ENCODE measurements around the gene ZDHHC21. TPM values are rescaled to one million over a fixed set of nuclear protein-coding genes. Genes with fewer than 3 reads are reported as not detected.

ZDHHC21 gene
- total and polyA plus RNA-seq, 2 experiments from 2014 or later, result 4.0 to 13.5 TPM

DNA sequence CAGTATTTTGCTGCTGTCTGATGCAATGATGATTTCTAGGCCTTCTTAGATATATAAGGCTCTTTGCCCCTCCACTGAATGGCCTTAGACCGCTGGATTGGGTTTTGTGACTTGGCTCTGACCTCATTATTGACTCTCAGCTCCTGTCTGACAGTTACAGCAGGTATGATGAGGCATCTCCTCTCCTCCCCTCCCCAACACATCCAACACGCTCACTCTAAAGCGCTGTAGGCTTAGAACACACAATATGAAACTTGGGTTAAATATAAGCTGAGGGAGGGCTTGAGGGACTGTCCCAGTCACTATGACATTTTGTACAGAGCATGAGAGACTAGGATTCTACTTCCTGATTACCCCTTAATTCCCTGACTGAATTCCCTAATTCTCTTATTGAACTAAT is 48.1 kb upstream of the ZDHHC21 start (continued):
- no peak for TF ChIP-seq CTCF (conservative IDR thresholded peaks at IDR 0.05; ENCODE audit: low read depth in 2 of 2)
- TF ChIP-seq, protein P1, sequence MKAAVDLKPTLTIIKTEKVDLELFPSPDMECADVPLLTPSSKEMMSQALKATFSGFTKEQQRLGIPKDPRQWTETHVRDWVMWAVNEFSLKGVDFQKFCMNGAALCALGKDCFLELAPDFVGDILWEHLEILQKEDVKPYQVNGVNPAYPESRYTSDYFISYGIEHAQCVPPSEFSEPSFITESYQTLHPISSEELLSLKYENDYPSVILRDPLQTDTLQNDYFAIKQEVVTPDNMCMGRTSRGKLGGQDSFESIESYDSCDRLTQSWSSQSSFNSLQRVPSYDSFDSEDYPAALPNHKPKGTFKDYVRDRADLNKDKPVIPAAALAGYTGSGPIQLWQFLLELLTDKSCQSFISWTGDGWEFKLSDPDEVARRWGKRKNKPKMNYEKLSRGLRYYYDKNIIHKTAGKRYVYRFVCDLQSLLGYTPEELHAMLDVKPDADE (IDR thresholded peaks at IDR 0.05), result no peak
- TF ChIP-seq EZH2phosphoT487 (IDR thresholded peaks at IDR 0.05; ENCODE audit: unreplicated experiment), result no peak
- TF ChIP-seq EZH2 (IDR thresholded peaks at IDR 0.05; ENCODE audit: low read depth, unreplicated experiment), result no peak
- no peak for TF ChIP-seq ZNF331 (CRISPR knock-in tag; IDR thresholded peaks at IDR 0.05; ENCODE audit: low read depth)
- no peak for TF ChIP-seq POLR2AphosphoS5 (IDR thresholded peaks at IDR 0.05; ENCODE audit: low read depth)
- no peak for TF ChIP-seq JUNB (IDR thresholded peaks at IDR 0.05; ENCODE audit: unreplicated experiment)
- no peak for TF ChIP-seq CREB1 (CRISPR knock-in tag; IDR thresholded peaks at IDR 0.05; ENCODE audit: low read depth)

- H4K20me1 ChIP-seq (replicated peaks; ENCODE audit: insufficient read depth), result no peaks in the 10 kb centered on the region
- ATAC-seq (no peak), DNase-seq (ENCODE audit: low spot score) (no peak)
- no peaks in the 10 kb centered on the region for H3K9me3 Mint-ChIP-seq
- H3F3A ChIP-seq (replicated peaks; ENCODE audit: low read depth), result no peaks in the 10 kb centered on the region
- TF ChIP-seq, protein P2, sequence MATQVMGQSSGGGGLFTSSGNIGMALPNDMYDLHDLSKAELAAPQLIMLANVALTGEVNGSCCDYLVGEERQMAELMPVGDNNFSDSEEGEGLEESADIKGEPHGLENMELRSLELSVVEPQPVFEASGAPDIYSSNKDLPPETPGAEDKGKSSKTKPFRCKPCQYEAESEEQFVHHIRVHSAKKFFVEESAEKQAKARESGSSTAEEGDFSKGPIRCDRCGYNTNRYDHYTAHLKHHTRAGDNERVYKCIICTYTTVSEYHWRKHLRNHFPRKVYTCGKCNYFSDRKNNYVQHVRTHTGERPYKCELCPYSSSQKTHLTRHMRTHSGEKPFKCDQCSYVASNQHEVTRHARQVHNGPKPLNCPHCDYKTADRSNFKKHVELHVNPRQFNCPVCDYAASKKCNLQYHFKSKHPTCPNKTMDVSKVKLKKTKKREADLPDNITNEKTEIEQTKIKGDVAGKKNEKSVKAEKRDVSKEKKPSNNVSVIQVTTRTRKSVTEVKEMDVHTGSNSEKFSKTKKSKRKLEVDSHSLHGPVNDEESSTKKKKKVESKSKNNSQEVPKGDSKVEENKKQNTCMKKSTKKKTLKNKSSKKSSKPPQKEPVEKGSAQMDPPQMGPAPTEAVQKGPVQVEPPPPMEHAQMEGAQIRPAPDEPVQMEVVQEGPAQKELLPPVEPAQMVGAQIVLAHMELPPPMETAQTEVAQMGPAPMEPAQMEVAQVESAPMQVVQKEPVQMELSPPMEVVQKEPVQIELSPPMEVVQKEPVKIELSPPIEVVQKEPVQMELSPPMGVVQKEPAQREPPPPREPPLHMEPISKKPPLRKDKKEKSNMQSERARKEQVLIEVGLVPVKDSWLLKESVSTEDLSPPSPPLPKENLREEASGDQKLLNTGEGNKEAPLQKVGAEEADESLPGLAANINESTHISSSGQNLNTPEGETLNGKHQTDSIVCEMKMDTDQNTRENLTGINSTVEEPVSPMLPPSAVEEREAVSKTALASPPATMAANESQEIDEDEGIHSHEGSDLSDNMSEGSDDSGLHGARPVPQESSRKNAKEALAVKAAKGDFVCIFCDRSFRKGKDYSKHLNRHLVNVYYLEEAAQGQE (IDR thresholded peaks at IDR 0.05; ENCODE audit: unreplicated experiment), result no peak
- no peak for TF ChIP-seq EZH2phosphoT487 (IDR thresholded peaks at IDR 0.05; ENCODE audit: unreplicated experiment)
- TF ChIP-seq STAT1 (IDR thresholded peaks at IDR 0.05; ENCODE audit: unreplicated experiment), result no peak
- no peak for TF ChIP-seq ZNF114 (CRISPR knock-in tag; IDR thresholded peaks at IDR 0.05)
- TF ChIP-seq EZH2 (IDR thresholded peaks at IDR 0.05; ENCODE audit: low read depth, unreplicated experiment), result no peak
- TF ChIP-seq CTCF (conservative IDR thresholded peaks at IDR 0.05; ENCODE audit: low read depth in 2 of 2), result no peak
- no peak for TF ChIP-seq POLR2AphosphoS5 (IDR thresholded peaks at IDR 0.05; ENCODE audit: low read depth)
- no peaks in the 10 kb centered on the region for H3K36me3 Mint-ChIP-seq (ENCODE audit: low read depth)
- no peak overlapping the region for H3K4me2 ChIP-seq
- H3K9me2 ChIP-seq (ENCODE audit: insufficient read depth), result no peaks in the 10 kb centered on the region; the same call in 1 of the 2 replicates
- H3K27me3 Mint-ChIP-seq (ENCODE audit: insufficient read depth, low read depth, poor library complexity), result no peaks in the 10 kb centered on the region
- H3K27ac ChIP-seq (ENCODE audit: low read depth), result no peak overlapping the region
- H3K4me1 ChIP-seq (ENCODE audit: insufficient read depth), result no peaks in the 10 kb centered on the region
- no peak overlapping the region for H3K4me3 ChIP-seq
- H3K27me3 ChIP-seq (ENCODE audit: insufficient read depth), result no peaks in the 10 kb centered on the region
- H2AFZ ChIP-seq, result no peak overlapping the region
- no peak overlapping the region for H3K4me3 Mint-ChIP-seq
- no peak overlapping the region for H3K27ac Mint-ChIP-seq
- H3K36me3 ChIP-seq (ENCODE audit: insufficient read depth), result no peaks in the 10 kb centered on the region
- H3K79me2 ChIP-seq (replicated peaks; ENCODE audit: insufficient read depth), result no peaks in the 10 kb centered on the region
- no peaks in the 10 kb centered on the region for H3K4me1 Mint-ChIP-seq
Observed at GRCh38 chr9:14733133-14733532, 39.9 kb upstream of the ZDHHC21 start.
